DMS153 treated with DMSO at 0.1 percent for 48 hours (cell line): ENCODE measurements around the gene OR12D3.
"Not testable (repeated sequence)": the region's sequence is repeated elsewhere in the genome, so short reads cannot be mapped to it uniquely, and the experiment has no call there.

ENCODE experiments used
- DNase-seq: peaks from one replicate; lab custom pipeline; 2025; ENCODE audit not compliant: unreplicated experiment; lab: John Stamatoyannopoulos, UW

OR12D3 gene, protein sequence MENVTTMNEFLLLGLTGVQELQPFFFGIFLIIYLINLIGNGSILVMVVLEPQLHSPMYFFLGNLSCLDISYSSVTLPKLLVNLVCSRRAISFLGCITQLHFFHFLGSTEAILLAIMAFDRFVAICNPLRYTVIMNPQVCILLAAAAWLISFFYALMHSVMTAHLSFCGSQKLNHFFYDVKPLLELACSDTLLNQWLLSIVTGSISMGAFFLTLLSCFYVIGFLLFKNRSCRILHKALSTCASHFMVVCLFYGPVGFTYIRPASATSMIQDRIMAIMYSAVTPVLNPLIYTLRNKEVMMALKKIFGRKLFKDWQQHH

DNA sequence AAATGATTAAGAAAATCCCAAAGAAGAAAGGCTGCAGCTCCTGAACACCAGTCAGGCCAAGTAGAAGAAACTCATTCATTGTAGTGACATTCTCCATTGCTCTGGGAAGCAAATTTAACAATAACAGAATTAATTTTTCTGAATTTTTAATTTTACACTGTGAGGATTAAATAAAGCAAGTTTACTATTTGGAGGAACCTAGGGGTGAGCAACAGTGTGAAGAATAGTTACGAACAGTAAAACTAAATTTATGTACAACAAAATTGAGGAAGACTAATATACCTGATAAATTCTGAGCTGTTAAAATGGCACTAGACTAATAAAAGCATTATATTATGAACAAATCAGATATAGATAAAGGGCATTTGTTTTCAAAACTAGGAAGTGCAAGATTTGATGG is at the start of gene OR12D3:
Gene OR12D3, minus strand, starts transcription at position 101 of the 400 bp plus-strand sequence. Its CDS starts 4 bp downstream, at position 97.
- DNase-seq = no peak

DNA sequence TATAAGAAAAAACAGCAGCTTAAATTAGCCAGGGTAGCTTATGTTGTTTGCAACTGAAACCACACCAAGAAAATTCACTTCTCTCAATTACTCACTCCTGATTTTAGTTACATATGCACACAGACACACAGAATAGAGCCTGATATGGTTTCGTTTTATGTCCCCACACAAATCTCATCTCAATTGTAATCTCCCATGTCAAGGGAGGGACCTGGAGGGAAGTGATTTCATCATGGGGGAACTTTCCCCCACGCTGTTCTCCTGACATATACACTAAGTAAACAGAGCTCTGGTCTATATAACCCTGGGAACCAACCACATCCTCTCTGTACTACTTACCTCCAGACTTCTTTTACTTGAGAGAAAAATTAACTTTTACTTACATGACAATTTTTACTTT is 49.5 kb upstream of the OR12D3 start:
- DNase-seq = no peak

DNA sequence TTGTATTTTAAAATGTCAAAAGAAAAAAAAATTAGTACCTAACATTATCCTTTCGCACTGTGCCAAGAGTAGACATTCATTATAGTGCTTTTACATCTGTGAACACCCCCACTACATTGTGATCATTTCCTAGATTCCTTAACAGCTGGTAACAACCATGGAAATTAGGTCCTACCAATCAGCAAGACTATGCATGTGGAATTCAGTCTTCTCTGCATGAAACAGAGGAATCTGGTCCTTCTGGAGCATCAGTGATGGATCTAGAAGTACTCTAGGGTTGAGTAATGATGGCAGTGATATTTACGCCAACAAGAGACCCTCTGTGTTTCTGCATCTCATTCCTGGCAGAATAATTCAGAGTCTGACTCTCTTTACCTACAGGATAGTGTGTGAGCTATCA is 49.1 kb upstream of the OR12D3 start:
- DNase-seq = no peak

DNA sequence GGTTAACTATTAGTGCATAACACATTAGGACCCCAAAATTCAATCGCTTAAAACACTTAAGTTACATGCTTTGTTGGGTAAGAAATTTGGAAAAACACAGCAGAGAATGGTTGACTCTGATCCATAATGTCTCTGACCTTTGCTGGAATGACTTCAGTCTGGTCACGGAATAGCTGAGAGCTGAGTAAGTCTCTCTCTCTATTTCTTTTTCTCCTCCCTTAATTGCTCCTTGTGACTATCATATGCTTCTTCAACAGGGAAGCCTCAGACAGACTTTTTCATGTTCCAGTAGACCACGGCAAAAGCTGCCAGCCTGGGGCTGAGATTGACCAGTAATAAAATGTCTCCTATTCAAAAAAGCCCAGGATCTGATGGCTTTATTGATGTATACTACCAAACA is 44.4 kb upstream of the OR12D3 start:
- no peak for DNase-seq

DNA sequence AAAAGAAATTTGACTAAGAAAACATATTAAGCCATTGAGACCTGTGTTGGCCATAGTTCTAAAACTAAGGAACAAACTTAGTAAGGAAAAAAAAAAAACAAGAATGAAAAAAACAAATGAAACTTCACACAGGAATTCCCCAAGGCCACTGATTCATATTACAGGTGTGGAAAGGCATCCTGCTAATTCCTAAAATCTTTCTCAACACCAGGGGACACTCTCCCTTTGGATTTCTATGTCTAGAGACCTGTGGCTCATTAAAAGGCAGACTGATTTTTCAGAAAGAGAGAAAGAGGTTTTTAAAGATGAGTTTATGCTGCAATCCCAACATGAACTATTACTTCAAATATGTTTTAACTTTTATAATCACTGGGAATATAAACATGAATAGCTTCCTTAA is 39.5 kb upstream of the OR12D3 start, which contains the start of gene OR12D1:
Gene OR12D1, plus strand, starts transcription at position 341 of the 400 bp plus-strand sequence.
- no peak for DNase-seq

DNA sequence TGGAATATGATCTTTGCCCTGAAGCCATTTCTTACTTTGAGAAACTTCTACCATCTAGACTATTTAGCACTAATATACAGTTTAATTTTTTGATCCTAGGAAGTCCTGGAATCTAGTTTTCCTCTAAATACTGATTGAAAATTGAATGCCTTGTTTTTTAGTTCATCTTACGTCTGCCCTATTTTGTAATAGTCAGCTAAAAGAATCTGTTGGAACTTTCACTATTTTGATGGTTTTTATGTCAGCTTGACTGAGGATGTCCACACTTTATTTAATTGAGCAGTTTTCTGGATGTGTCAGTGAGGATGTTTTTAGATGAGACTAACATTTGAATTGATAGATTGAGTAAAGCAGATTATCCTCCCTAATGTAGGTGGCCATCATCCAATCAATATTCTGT is 28.7 kb upstream of the OR12D3 start:
- DNase-seq = no peak

DNA sequence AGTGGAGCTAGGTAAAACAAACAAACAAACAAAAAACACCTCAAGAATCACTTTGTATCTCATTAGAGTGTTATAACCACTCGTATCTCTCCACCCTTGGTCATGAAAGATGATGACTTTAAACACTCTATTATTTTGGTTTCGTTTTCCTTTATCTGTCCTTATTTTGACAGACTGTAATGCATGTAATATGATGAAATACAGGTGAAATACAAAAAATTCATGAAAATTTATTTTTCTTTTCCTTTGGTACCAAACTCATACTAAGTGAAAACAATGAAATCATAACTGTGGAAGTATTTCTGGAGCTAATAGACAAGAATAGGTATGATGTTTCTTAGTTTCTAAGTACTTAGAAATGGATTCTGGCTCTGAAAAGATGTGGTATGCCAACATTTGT is 24.4 kb upstream of the OR12D3 start:
- DNase-seq = no peak

DNA sequence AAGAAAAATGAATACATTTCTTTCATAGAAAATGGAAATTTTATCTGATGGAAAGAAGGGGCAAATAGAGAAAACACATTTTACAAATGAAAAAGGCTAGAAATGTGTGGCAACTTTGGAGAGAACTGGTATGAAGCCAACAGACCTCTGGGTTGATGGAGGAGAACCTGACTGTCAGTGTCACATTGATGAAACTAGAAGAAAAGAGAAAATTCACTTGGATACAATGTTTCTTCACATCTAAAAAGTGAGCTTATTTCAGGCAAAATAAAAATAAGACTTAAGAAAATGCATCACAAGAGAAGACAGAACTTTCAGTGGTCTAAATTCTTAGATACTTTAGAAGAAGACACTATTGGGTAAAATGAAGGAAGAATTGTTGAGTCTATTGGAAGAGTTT is 20.2 kb upstream of the OR12D3 start, which contains the start of gene OR12D2:
Gene OR12D2, plus strand, starts transcription at position 301 of the 400 bp plus-strand sequence. CDS start 1,069 bp downstream, outside the sequence.
- DNase-seq = no peak

DNA sequence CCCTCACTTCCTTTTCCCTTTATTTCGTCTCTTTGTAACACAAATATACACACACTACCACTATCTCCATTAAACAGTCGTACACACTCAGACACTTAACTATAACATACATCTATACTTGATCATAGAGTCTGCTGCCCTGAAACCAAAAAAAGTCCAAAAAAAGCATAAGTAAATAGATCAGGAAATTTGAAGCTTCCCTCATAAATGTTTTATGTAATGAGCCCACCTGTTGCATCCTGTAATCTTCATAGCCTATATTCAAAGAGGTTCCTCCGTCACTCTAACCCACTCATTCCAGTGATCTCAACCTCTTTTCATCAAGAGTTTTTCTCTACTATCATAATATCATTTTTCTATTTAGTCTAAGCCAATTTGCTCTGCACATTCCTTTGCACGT is 13.4 kb upstream of the OR12D3 start:
- no peak for DNase-seq

DNA sequence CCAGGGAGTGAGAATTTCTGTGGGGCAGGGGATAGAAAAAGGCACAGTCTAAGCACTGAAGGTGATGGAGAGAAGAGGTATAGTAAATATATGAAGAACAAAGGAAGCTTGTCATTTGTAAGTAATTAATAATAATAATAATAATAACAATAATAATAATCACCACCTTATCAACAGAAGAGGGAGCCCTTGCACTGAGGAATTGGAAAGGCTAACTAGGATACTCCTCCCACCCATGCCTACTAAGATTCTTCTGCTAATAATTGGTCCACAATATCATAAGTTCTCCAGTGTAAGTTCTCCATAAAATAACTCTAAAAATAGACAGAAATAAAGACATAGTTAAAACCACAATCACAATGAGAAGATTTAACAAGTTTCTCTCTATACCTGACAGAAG is 912 bp upstream of the OR12D3 start:
- no peak for DNase-seq

DNA sequence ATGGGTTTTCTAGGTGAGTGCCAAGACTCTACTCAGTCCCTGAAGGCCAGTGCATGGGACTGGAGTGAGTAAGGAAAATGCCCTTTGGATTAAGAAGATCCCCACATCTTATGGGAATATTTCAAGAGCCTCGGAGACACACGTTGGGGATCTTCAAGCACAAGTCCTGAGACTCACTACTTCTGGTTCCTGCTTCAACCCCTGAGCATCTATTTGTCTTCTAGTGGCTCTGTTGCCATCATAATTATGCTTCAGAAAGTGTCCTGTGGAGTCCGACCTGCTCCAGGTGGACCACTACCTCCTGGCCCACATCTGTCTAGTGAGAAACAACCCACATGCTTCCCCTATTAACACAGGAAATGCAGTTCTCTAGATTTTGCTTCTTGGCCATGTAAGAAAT is 6.3 kb downstream of the OR12D3 start, which contains the start of gene OR5V1:
Gene OR5V1, minus strand, starts transcription at position 101 of the 400 bp plus-strand sequence. CDS start 12,670 bp downstream, outside the sequence.
- no peak for DNase-seq

DNA sequence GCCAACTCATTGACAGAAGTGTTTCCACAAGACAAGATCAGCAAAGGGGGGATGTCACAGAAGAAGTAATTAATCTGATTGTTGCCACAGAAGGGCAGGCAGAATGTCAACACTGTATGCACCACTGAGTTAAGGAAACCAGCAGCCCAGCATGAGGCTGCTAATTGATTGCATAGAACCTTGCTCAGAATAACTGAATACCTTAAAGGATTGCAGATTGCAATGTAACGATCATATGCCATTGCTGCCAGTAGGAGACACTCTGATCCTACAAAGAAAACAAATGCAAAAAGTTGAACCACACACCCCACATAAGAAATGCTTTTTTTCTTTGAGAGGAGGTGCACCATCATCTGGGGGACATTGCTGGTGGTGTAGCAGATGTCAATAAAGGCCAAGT is 19.5 kb downstream of the OR12D3 start:
- no peak for DNase-seq

DNA sequence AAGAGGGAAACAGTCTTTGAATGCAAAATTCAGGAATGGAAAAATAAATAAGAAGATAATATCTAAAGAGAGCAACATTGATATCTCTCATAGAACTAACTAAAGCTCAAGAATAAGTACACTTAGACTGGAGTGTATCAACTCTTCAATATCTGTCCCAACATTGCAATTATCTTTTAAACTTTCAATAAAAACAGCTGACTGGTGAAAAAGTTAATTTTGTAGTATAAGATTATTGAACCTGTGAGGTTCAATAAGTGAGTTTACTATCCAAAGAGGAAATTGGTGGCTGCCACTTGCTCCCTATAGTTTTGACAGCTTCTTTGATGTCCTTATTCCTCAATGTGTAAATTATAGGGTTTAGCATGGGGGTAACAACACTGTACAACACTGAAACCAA is 20.1 kb downstream of the OR12D3 start:
- DNase-seq = no peak

DNA sequence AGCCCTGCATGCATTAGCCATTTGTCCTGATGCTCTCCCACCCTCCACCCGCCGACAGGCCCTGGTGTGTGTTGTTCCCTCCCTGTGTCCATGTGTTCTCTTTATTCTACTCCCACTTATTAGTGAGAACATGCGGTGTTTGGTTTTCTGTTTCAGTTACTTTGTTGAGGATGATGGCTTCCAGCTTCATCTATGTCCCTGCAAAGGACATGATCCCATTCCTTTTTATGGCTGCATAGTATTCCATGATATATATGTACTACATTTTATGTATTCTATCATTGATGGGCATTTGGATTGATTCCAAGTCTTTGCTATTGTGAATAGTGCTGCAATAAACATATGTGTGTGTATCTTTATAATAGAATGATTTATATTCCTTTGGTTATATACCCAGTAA is 25.7 kb downstream of the OR12D3 start:
- DNase-seq = not testable (repeated sequence)

DNA sequence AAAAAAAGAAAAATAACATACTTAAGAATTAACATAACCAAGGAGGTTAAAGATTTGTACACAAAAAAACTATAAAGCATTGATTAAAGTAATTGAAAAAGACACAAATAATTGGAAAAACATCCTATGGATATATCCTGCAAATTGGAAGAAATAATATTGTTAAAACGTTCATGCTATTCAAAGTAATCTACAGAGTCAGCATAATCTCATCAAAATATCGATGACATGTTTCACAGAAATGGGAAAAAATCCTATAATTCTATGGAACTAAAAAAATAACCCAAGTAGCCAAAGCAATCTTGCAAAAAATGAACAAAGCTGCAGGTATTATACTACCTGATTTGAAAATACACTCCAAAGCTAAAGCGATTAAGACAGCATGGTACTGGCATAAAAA is 29.7 kb downstream of the OR12D3 start:
- DNase-seq = no peak

DNA sequence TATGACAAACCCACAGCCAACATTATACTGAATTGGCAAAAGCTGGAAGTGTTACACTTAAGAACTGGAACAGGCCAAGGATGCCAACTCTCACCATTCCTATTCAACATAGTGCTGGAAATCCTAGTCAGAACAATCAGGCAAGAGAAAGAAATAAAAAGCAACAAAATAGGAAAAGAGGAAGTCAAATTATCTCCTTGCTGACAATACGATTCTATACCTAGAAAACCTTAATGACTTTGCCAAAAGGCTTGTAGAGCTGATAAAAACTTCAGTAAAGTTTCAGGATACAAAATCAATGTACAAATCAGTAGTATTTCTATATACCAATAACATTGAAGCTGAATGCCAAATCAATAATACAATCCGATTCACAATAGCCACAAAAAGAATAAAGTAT is 38.8 kb downstream of the OR12D3 start:
- DNase-seq = no peak

DNA sequence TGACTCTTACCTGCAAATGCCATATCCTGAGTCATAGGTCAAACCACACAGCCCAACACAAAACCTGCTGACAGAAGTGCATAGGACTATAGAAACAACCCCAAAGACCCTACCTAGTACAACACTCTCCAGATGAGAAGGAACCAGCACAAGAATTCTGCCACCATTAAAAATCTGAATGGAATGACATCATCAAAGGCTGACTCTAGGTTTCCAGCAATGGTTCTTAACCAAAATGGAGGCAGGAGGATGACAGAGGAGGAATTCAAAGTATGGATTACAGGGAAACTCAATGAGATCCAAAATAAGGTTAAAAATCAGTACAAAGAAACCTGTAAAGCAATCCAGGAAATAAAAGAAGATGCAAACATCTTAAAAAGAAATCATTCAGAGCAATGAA is 42.4 kb downstream of the OR12D3 start:
- DNase-seq = no peak

DNA sequence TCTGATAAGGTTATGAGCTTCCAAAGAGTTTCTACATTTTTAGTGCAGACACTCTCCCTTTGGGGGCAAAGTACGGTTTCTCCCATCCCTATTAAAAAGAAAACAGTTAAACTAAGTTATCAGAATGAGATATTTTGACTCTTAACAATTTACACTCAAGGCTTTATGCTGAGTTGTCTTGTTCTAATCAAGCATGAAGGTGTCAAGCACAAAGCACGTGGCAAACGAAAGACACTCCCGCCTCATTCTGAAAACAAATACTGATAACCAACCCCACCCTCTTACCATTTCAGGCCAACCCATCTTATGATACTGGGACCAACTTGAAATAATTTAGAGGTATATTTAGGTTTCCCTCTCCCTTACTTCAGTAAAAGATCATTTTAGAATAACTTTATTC is 49.3 kb downstream of the OR12D3 start:
- DNase-seq = no peak
